ENCODE measurements around the gene KLHL6.
"Not testable (repeated sequence)": the region's sequence is repeated elsewhere in the genome, so short reads cannot be mapped to it uniquely, and the experiment has no call there.

Gene KLHL6

DNA sequence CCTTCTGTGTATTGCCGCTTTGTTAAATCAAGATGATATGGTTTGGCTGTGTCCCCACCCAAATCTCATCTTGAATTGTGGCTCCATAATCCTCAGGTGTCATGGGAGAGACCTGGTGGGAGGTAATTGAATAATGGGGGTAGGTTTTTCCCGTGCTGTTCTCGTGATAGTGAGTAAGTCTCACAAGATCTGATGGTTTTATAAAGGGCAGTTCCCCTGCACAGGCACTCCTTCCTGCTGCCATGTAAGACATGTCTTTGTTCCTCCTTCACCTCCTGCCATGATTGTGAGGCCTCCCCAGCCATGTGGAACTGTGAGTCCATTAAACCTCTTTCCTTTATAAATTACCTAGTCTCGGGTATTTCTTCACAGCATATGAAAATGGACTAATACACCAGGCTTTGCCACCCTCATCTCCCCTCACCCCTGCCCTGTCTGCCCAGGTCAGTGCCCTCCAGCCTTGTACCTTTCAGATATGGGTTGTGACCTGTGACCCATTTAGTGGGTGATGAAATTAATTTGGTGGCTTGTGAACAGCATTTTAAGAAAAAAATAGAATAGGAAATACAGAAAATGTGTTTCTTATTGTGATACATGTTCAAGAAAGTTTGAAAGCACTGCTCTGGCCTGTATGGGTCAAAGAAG is 71.0 kb downstream of the KLHL6 start:
- DNase-seq: no peak

- no peak for DNase-seq
These were observed 73.9 kb downstream of the KLHL6 start for GRCh38 chr3:183481582-183481981.

- no peak for DNase-seq
These were observed 77.0 kb downstream of the KLHL6 start for GRCh38 chr3:183478501-183478900.

DNA sequence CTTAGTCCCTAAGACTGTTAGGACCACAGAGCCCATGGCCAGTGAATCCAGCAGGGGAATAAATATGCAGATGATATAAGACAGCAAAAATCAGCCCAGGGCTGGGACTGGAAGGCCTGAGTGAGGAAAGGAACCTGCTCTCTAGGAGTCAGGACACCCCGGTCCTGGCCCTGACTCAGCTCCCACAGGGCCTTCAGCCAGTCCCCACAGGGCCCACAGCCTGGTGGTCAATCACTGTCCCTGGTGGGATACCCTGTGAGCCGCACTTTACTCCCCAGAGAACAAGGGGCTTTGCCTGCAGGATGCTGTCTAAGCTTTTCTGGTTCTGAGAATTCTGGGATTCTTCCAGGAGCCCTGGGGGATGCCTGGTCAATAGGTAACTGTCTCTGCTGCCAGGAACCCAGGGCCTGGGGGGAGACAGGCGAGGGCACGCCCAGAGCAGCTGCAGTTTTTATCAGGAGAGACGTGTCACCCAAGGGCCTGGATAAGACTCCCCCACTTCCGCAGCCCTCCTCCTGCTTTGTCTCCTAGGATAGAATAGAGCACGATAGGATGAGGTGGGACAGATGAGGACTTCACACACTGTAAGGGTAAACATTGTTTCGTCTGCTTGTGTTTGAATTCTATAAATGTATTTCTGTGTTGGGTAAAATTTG is 77.6 kb downstream of the KLHL6 start:
- no peak for DNase-seq

DNA sequence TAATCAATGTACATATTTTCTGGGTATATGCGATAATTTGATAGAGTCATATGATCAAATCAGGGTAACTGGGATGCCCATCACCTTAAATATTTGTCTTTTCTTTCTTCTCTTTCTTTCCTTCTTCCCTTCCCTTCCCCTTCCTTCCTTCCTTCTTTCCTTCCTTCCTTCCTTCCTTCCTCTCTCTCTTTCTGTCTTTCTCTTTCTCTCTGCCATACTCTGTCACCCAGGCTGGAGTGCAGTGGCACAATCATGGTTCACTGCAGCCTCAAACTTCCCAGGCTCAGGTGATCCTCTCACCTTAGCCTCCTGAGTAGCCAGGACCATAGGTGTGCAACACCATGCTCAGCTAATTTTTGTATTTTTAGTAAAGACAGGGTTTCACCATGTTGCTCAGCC is 79.7 kb downstream of the KLHL6 start:
- not testable (repeated sequence) for DNase-seq

GRCh38 chr3:183475016-183475763 is 80.3 kb downstream of the KLHL6 start:
- no peak for DNase-seq

DNA sequence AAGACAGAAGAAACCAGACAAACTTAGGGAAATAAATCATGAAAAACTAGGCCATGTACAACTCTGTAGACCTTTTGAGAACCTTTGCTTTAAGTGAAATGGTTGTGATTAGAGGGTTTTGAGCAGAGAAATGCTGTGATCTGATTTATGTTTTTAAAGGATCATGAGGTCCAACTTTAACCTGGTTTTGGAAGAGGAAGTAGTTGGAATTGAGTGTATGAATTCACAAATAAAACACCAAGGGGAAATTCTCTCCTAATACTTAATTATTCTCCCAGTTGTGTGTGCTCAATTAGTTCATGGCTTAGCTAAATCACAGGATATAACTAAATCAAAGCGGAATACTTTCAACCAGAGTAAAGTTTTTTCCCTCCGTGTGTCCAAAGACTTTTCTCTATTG is 81.5 kb downstream of the KLHL6 start:
- DNase-seq: no peak

DNA sequence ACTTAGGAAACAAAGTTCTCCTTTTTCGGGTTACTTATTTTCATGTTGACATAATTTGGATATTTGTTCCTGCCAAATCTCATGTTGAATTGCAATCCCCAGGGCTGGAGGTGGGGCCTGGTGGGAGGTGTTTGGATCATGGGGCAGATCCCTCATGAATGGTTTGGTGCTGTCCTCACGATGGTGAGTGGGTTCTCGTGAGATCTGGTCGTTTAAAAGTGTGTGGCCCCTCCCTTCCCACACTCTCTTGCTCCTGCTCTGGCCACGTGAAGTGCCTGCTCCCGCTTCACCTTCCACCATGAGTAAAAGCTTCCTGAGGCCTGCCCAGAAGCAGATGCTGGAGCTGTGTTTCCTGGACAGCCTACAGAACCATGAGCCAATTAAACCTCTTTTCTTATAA is 83.4 kb downstream of the KLHL6 start:
- DNase-seq: no peak

DNA sequence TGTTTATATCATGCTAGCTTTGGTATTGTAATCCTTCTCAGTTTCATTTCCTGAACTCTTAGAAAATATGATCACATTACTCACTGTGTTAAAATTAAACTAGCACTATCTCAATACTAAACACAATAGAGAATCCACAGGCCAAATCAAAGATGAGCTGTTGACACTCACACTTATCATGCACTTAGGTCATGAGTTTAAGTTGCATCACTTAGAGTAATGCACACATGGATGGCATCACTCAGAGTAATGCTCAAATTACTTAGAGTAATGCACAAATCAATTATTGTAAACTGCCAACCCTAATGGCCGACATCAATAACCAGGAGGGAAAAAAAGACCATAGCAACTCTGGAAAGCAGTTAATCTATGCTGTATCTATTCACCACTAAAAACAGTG is 87.1 kb downstream of the KLHL6 start:
- peak; percentile 7 for DNase-seq

GRCh38 chr3:183466575-183466974 is 88.9 kb downstream of the KLHL6 start:
- DNase-seq: no peak

DNA sequence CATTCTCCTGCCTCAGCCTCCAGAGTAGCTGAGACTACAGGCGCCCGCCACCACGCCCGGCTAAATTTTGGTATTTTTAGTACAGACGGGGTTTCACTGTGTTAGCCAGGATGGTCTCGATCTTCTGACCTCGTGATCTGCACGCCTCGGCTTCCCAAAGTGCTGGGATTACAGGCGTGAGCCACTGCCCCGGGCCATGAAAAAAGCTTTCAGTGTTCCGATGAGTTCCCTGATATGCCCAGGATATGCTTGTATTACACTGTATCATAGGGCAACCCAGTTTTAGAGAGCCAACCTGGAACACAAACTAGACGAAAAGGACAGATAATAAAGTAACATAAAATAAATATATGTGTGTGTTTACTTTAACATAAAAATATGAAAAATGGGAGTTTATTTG is 89.8 kb downstream of the KLHL6 start:
- DNase-seq: not testable (repeated sequence)

DNA sequence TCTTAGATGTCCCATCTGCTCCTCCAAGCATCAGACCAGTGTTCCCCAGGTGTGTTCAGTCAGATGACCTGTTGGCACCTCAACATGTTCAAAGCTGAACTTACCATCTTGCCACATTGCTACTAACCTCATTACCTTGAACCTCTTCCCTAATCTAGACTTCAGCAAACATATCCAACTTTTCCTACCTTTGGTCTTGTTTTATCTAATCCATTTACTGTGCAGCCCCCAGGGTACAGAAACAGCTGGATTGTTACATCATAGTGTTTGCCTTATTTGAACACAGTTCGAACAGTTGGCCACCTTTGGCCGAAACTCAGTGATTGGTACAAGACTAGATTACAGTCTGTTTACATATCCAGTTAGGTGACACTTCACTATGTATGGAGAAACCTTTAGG is 91.0 kb downstream of the KLHL6 start:
- no peak for DNase-seq

DNA sequence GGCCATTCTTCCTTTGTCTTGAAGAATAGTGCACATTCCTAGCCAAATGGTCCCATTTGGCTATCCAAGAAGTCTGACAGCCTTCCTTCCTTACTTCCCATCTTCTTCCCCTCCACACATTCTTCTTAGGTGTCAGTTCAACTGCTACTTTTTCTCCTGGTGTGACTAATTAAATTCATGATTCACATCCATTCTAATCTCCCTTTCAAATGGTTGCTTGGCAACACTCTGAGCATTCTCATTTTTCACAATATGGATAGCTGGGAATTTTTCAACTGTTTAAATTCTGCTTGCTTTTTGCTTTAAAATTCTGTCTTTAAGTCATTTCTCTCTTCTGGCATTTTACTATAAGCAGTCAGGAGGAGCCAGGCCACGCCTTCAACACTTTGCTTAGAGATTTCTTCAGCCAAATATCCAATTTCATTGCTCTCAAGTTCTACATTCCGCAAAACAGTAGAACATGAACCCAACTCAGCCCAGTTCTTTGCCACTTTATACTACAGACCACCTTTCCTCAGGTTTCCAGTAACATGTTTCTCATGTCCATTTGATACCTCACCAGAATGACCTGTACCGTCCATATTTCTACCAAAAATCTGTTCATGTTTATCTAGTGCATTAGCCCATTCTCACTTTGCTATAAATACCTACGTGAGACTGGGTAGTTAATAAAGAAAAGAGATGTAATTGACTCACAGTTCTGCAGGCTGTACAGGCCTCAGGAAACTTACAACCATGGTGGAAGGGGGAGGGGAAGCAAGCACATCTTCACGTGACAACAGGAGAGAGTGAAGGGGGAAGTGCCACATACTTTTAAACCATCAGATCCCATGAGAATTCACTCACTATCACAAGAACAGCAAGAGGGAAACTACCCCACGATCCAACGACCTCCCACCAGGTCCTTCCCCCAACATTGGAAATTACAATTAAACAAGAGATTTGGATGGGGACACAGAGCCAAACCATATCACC is 95.1 kb downstream of the KLHL6 start:
- no peak for DNase-seq

DNA sequence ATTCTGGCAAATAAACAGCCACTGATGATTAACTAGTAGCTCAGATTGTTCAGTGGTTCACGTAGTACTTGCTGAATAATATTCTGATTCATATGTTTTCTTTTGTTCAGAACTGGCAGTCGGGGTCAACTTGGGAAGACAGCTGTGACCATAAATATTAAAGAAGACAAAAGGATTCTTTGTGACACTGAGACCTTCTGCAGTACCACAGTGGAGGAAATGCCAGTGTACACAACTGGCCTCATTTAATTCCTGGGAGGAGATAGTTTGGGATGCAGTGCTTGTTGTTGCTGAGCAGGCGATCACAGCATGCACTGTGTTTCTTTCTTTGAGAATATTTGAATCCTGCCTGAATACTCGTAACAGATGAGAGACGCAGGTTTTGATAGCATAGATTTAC is 100.4 kb downstream of the KLHL6 start:
- DNase-seq: no peak

DNA sequence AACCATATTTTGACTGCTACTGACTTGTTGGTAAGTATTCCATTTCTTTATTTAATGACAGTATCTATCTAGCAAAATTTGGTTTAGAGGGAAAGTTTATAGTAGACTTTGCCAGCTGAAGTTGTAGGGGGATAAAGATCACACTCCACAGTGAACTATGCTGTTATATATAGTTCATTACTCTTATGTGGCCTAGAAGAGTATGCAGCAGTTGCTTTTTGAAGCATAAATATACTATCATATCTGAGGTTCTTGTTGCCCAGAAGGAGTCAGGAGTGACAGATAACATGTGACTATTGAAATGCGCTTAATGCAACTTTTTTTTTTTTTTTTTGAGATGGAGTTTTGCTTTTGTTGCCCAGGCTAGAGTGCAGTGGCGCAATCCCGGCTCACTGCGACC is 101.4 kb downstream of the KLHL6 start:
- no peak for DNase-seq

- DNase-seq: no peak
These were observed 105.7 kb downstream of the KLHL6 start for GRCh38 chr3:183449791-183450190.

DNA sequence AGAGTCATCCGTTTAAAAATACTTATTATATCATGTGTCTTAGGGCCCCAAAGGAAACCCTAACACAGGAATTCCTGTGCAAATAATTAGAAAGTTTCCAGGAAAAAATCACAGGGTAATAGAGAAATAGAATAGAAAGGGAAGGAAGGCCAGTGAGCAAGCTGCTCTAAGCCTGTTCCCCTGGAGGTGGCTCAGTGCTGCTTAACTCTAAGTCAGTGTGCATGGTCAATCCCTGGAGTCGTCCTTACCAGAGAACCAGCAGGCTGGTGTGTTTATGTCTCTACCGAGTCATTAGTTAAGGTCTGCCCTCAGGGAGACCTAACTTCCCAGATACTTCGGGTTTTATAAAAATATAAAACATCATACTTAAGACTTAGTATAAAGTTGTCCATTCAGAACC is 106.1 kb downstream of the KLHL6 start:
- DNase-seq: no peak

- no peak for DNase-seq
These were observed 107.0 kb downstream of the KLHL6 start for GRCh38 chr3:183448369-183449128.

GRCh38 chr3:183447206-183448001 is 108.1 kb downstream of the KLHL6 start:
- peak; percentile 57 for DNase-seq

GRCh38 chr3:183446838-183447205 is 108.7 kb downstream of the KLHL6 start:
- no peak for DNase-seq

GRCh38 chr3:183444748-183445147 is 110.8 kb downstream of the KLHL6 start:
- DNase-seq: no peak
